GM21526 (cell line): ENCODE data around the gene MORN1.

Experiments used
- ATAC-seq: cut with Tn5 transposase; IDR thresholded peaks from one replicate; pipeline ENCODE4 v1.9.1; 2021; ENCODE audit warnings: moderate library complexity; ENCODE audit not compliant: unreplicated experiment, low FRiP score

The MORN1 gene

DNA sequence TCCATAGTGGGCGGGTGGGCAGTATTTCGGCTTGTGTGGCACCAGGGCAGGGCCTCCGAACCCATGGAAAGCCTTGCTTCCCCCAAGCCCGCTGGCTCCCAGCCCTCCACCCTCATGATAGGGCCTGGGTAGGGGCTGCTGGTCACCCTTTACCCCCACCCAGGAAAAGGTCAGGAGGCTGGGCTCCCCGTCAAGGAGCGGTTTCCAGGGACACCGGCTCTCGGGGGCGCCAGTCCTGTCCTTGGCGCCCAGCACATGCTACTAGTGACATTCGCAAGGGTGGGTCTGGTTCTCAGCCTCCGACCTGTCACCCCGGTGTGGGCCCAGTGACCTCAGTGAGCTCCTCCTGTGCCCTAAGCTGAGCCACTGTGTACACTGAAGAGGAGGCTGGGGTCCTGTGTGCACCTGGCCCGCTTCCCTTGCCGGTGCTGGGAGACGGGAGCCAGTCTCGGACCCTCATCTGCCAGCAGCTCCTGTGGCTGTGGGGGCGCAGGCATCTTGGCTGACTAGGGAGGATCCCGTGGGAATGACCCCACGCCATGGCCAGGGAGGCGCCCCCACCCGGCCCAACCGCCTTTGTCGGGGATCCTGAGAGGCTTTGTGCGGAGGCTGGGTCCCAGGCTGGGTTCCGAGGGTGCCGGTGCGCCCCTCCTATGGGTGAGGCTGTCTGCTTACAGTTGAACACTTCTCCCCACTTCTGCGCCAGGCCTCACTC is 108.6 kb downstream of the MORN1 start:
- ATAC-seq = no peak

DNA sequence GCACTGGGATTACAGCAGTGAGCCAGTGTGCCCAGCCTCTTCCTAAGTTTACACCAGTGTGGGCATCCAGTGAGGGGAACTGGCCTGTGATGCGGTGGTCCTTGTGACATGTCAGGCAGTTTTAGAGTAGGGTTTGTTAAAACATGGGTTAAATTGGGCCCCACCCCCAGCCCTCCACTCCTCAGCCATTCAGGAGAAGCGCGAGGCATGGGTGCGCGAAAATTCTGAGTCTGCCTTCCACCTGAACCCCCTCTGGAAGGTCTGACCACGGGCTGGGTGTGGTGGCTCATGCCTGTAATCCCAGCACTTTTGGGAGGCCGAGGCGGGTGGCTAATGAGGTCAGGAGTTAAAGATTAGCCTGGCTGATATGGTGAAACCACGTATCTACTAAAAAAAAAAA is 111.5 kb downstream of the MORN1 start:
- no peak for ATAC-seq

DNA sequence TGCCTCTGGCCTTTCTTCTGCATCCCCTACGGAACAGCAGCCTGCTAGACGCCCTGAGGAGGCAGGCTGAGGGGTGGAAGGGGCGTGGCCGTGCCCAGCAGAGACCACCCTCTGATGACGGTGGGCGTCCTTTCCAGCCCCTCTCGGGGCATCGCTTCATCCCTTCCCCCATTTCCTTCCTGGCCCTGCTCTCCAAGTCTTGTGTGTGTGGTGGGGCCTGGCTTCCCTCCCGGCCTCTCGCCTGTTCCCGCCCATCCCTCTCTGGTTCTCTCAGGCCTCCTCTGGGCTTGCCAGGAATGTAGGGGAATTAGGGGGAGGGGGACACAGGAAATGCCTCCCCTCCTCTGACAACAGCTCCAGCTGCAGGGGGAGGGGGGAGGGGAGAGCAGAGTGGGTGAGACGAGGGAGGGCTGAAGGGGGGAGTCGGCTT is 112.1 kb downstream of the MORN1 start:
- ATAC-seq = no peak

DNA sequence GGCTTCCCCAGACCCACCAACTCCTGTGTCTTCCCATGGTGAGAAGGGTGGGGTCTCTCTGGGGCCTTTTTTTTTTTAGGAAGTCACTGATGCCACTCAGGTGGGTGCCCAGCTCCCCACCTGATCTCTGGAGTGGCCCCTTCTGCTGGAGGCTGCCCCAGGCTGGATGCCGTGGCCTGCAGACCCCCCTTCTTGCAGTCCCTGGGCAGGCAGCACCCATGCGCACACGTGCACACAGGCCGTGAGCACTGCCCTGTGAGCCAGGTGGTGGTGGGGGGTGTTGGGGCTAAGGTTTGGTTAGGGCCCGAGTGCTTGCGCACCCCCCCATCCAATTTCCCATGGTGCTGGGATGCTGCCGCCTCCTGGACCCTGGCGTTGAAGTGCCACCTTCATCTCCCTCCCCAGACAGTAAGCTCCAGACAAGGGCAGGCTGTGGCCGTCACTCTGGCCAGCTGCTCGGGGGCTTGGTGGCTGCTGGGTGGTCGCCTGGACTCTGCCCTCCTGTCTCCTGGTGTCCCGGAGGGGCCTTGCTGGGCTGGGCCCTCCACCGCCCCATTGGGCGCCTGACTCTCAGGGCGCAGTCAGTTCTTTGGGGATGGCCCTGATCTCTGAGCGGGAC is 112.7 kb downstream of the MORN1 start:
- no peak for ATAC-seq

DNA sequence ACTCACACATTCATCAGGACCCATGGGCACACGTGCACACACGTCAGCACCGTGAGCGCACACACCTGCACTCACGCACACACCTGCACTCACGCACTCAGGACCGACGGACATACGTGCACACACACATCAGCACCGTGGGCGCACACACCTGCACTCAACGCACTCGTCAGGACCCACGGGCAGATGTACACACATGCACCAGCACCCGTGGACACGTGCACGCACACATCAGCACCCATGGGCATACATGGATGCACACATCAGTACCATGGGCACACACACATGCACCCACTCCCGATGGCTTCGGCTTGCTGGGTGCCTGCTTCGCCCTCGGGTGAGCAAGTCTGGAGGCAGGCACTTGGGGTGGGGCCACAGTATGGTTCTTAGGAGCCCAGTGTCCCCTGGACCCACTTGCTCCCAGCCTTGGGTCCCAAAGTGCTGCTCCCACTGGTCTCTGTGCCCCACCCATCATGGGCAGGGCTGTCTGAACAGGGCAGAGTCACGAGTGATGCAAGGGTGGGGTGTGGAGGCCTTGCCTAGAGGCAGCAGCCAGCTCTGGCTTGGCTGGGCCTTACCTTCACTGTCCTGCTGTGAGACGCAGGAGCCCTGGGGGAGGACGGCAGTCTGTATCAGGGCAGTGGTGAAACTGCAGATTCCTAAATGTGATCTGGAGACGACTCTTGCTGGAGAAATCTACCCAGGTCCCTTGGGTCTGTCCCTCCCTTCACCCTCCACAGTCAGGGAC is 113.4 kb downstream of the MORN1 start:
- no peak for ATAC-seq

DNA sequence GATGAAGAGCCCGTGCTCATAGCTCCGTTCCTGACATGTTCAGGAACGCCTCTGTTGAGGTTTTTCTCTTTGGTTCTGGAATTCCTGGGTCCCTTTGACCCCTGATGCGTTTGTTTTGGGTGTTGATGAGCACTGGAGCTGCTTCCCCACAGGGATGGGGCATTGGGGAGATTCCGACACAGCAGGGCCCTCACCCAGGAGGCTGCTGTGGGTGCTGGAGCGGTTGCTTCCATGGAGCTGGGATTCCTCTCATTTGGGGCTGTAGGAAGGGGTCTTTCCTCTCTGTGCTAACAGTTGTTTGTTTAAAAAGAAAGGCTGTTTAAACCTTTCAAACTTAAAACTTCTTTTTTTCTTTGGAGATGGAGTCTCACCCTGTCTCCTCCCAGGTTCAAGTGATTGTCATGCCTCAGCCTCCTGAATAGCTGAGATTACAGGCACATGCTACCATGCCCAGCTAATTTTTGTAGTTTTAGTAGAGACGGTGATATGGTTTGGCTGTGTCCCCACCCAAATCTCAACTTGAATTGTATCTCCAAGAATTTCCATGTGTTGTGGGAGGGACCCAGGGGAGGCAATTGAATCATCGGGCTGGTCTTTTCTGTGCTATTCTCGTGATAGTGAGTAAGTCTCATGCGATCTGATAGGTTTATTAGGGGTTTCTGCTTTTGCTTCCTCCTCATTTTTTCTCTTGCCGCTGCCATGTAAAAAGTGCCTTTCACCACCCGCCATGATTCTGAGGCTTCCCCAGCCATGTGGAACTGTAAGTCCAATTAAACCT is 114.4 kb downstream of the MORN1 start:
- no peak for ATAC-seq

DNA sequence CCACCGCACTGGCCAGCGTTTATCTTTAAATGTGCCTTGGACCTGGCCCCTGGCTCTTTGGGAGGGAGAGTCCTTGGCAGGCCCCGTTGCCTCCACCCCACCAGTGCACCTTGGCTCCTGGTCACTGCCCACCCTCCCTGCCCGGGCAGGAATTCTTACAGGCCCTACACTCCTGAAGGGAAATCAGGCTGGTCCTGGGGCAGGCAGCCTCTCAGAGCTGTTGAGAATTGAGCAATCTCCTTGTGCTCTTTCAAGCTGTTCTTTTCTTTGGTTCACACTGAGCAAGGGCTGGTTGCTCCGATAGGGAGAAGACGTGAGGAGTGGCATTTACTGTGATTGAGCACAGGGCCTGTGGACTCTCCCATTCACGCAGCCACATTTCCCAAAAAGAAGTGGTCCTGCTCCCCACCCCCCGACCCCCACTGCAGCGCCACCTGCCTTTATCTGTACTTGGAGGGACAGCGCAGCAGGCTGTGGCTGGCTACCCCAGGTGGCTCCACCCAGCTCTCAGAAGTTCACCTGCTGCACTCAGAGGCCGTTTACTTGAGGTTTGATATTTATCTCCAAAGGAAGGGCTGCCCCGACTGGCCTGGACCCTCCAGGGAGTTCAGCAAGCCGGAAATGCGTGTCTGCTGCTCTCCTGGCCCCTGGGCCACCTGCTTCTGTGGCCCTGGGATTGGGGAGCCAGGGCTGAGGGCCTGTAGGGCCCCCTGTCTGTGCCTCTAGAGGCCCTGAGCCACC is 115.4 kb downstream of the MORN1 start:
- ATAC-seq = no peak

DNA sequence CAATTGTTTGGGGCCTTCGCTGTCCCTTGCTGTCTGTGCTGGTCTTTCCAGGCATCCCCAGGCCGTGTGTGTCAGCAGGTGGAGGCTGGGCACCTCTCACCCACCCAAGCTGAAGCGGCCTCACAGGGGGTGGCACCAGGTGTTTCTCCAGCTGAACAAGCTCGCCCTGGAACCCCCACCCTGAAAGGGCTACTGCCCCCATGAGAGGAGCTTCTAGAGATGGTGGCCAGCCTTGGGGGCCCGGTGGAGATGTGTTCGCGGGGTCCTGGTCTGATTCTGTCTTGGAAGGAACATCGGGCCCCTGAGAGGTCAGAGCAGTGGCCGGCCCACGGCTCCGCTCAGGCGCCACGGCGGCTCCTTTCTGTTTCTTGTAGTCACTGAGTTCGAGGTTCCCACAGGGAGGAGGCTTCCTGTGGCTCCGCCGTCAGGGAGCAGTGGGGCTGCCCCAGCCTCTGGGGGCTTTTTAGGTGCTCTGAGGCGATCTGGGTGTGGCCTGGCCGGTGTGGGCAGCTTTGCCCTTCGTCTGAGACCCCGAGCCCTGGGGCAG is 116.4 kb downstream of the MORN1 start:
- ATAC-seq = no peak

DNA sequence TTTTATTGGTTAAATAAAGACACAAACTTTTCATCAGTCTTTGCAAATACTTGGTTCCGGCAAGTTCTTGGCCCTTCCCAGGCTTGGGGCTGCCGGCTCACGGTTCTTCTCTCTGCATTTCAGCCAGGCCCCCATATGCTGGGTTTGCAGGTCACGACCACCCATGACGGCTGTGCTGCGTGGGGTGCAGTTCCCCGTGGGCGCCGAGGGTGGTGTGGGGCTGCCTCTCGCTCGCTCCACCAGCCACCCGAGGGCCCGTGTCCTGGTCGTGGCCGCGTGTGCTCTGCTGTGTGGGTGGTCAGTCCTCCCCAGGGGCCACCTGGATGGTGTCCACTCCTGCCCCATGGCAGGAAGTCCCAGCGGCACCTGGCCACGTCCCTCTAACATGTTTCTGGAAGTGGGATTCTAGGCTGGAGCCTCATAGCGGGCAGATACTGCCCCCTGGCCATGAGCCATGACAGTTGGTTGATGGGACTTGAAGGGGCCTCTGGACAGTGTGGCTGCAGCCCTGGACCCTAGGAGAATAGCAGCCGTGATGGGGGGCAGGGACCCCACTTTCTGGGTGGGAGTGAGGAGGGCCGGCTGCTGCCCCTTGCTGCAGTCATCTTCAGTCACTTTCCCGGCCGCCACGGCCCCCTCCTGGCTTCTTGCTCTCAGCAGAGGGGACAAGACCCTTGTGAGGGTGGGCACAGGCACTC is 117.0 kb downstream of the MORN1 start:
- ATAC-seq = no peak

DNA sequence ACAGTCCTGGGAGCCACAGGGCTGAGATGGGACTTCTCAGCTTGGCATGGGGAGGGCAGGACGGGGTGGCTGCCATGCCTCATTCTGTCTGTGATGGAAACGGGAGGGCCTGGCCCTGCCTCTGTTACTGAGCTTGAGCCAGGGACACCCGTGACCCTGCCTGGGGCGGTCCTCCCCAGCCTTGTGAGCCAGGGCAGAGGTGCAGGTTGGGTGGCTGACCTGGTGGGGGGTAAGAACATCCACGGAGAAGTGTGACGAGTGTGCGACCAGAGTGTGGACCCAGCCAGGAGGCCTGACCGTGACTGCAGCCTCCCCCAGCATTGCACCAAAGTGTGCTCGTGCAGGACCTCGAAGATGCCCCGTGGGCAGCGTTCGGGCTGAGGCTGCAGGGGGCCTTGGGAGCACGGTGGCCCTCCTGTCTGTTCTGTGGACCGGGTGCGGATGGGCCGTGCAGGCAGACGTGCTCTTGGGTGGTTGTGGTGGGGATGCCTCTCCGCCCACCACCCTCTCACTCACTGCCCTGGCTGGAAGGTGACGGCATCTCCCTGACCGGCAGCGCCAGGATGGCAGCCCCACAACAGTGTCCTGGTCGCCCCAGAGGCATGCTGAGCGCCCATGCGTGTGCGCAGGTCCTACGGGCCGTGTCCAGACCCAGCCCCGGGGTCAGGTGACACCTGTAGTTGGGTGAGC is 117.8 kb downstream of the MORN1 start:
- ATAC-seq = no peak

DNA sequence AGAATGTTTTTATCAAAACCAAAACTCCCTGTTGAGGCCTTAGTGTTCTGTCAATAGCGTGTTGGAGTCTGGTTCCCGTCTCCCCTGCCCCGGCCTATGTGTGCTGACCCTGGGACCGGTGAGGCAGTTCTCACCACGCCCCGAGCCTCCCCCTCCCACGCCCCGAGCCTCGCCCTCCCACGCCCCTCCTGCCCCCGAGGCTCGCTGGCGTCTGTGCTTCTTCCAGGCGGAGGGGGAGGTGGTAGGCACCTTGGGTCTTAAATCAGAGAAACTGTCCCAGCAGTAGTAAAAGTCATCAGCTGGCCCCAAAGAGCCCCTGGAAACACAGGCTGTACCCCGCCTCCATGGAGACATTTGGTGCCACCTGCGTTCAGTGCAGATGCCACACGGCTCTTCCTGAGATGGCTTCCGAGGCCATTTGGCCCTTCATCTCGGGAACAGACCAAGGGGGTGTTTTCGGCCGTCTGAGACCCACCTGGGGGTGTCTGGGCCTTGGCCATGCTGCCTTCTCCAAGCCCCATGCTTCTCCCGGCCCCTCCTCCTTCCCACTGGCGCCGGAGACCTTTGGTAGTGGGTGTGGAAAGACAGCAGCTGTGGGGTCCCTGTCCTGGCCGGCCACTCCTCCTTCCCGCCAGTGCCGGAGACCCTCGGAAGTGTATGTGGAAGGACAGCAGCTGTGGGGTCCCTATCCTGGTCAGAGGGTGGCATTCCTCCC is 118.5 kb downstream of the MORN1 start:
- ATAC-seq = no peak

DNA sequence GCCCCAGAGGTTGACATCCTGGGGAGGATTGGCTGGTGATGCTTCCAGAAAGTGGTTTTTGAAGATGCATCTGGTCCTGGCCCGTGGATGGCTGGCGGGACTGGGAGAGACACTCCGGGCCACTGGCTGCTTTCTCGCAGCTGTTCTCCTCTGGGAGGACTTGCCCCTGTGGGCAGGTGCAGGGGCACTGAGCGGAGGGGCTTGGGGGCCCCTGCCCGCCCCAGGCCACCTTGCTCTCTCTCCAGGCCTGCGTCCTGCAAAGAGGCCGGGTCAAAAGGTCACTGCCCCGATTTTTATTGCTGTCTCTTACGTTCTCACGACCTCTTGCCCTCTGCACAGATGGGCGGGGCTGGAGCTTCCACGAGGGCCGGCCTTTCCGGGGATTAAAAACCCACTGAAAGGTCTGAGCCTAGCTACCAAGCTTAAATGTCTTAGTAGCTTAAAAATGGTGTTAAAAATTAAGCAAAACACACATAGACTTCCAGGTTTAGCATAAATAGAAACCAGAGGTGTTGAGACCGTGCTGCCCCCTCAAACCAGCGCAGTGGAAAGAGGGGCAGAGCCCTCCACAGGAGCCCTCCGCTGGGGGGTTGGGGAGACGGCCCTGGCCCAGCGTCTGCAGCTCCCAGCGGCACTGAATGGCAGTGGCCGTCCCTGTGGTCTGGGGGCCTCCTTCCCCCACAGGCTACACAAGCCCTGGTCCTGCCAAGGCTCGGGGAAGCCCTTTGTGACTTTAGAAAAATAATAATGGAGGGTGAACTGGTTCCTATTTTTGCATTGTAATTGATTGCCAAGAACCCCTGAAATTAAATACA is 119.3 kb downstream of the MORN1 start:
- ATAC-seq = no peak
